Neural cell (in vitro differentiated cells): Measurements from ENCODE around the gene SLC10A7. TPM values are rescaled to one million over a fixed set of nuclear protein-coding genes. Genes with fewer than 3 reads are reported as not detected.

Experiments
- H2AFZ ChIP-seq: fragments of 200-600, 300-800 bp; sonication (generic), shearing (Covaris generic); 2 replicates; pipeline ENCODE4 v1.6.0; 2014; ENCODE audit warnings: low read depth, mild to moderate bottlenecking, antibody characterized with exemption, low read length, moderate library complexity
- H3F3A ChIP-seq: fragments of 200-600 bp; shearing (Covaris generic); 2 replicates; pipeline ENCODE4 v1.6.1; 2016; ENCODE audit warnings: mild to moderate bottlenecking, moderate library complexity, mixed read lengths, antibody characterized with exemption, low read length; ENCODE audit not compliant: insufficient read depth, poor library complexity, severe bottlenecking
- H3K27ac ChIP-seq: fragments of 200-600, 300-800 bp; sonication (generic), shearing (Covaris generic); 2 replicates; pipeline ENCODE4 v1.5.1; 2014; ENCODE audit warnings: mild to moderate bottlenecking, low read length, moderate library complexity
- H3K27me3 ChIP-seq: fragments of 300-800, 200-600 bp; sonication (generic), shearing (Covaris generic); 2 replicates; pipeline ENCODE4 v1.6.0; 2014; ENCODE audit warnings: mild to moderate bottlenecking, low read depth, low read length, moderate library complexity; ENCODE audit not compliant: insufficient read depth
- H3K36me3 ChIP-seq: fragments of 300-800, 200-600 bp; sonication (generic), shearing (Covaris generic); 2 replicates; pipeline ENCODE4 v1.5.1; 2014; ENCODE audit warnings: mild to moderate bottlenecking, antibody characterized with exemption, low read length, moderate library complexity; ENCODE audit not compliant: insufficient read depth
- H3K4me2 ChIP-seq: fragments of 300-800, 200-600 bp; sonication (generic), shearing (Covaris generic); 2 replicates; pipeline ENCODE4 v1.6.0; 2014; ENCODE audit warnings: mild to moderate bottlenecking, low read length
- H3K4me3 ChIP-seq: fragments of 300-800, 200-600 bp; sonication (generic), shearing (Covaris generic); 2 replicates; pipeline ENCODE4 v1.5.1; 2014; ENCODE audit warnings: mild to moderate bottlenecking, low read length, moderate library complexity
- H3K79me2 ChIP-seq: fragments of 200-600 bp; shearing (Covaris generic); replicated peaks from 2 replicates; pipeline ENCODE4 v1.6.0; 2014; ENCODE audit warnings: mild to moderate bottlenecking, low read length, moderate library complexity; ENCODE audit not compliant: insufficient read depth
- H3K9ac ChIP-seq: fragments of 300-800, 200-600 bp; sonication (generic), shearing (Covaris generic); 2 replicates; pipeline ENCODE4 v1.6.1; 2016; ENCODE audit warnings: mild to moderate bottlenecking, low read length, mixed read lengths
- H3K9me2 ChIP-seq: fragments of 200-600 bp; shearing (Covaris generic); 2 replicates; pipeline ENCODE4 v1.6.1; 2016; ENCODE audit warnings: mild to moderate bottlenecking, low read length, mixed read lengths; ENCODE audit not compliant: insufficient read depth
- H3K9me3 ChIP-seq: fragments of 200-600, 300-800 bp; sonication (generic), shearing (Covaris generic); 2 replicates; pipeline ENCODE4 v1.6.1; 2016; ENCODE audit warnings: mild to moderate bottlenecking, mixed run types, low read length, moderate library complexity, mixed read lengths
- H4K20me1 ChIP-seq: fragments of 200-600 bp; shearing (Covaris generic); 2 replicates; pipeline ENCODE4 v1.6.1; 2016; ENCODE audit warnings: mild to moderate bottlenecking, mixed run types; ENCODE audit not compliant: insufficient read depth
- CTCF ChIP-seq: fragments of 450-650 bp; IDR thresholded peaks from 2 replicates; pipeline ENCODE4 v1.5.1; 2014; ENCODE audit warnings: antibody characterized with exemption, mild to moderate bottlenecking, moderate library complexity; ENCODE audit not compliant: poor library complexity, severe bottlenecking
- EP300 ChIP-seq: fragments of 450-650 bp; conservative IDR thresholded peaks from 2 replicates; pipeline ENCODE4 v1.6.1; 2014; ENCODE audit warnings: antibody characterized with exemption, mild to moderate bottlenecking, moderate library complexity; ENCODE audit not compliant: poor library complexity, severe bottlenecking
- EZH2 ChIP-seq: fragments of 200-600, 300-800 bp; shearing (Covaris generic), sonication (generic); IDR thresholded peaks from 2 replicates; pipeline ENCODE4 v1.6.1; 2014; ENCODE audit warnings: antibody characterized with exemption, low read length, borderline replicate concordance, mild to moderate bottlenecking; ENCODE audit not compliant: insufficient read depth, poor library complexity, severe bottlenecking
- MXI1 ChIP-seq: fragments of 450-650 bp; conservative IDR thresholded peaks from 2 replicates; pipeline ENCODE4 v1.6.1; 2014; ENCODE audit warnings: antibody characterized with exemption, mild to moderate bottlenecking; ENCODE audit not compliant: poor library complexity, severe bottlenecking
- POLR2AphosphoS5 ChIP-seq: IDR thresholded peaks from 2 replicates; pipeline ENCODE4 v1.6.1; 2012
- RAD21 ChIP-seq: fragments of 450-650 bp; conservative IDR thresholded peaks from 2 replicates; pipeline ENCODE4 v1.6.1; 2014; ENCODE audit warnings: antibody characterized with exemption, mild to moderate bottlenecking, moderate library complexity
- REST ChIP-seq: IDR thresholded peaks from 2 replicates; pipeline ENCODE4 v1.6.1; 2012; ENCODE audit warnings: borderline replicate concordance
- SMC3 ChIP-seq: fragments of 450-650 bp; conservative IDR thresholded peaks from 2 replicates; pipeline ENCODE4 v1.6.1; 2014; ENCODE audit warnings: antibody characterized with exemption, mild to moderate bottlenecking, moderate library complexity; ENCODE audit not compliant: poor library complexity
- TAF1 ChIP-seq: IDR thresholded peaks from 2 replicates; pipeline ENCODE4 v1.6.1; 2012; ENCODE audit warnings: low read depth
- polyA plus RNA-seq: library from polyadenylated mRNA; depleted of rRNA; stranded (reverse); fragments of >200 nt; gene quantifications from 2 replicates; pipeline ENCODE4 v1.2.3, GENCODE V29; 2014

Gene SLC10A7
- polyA plus RNA-seq, 1 donor from 2014 or later = 5.5 TPM

DNA sequence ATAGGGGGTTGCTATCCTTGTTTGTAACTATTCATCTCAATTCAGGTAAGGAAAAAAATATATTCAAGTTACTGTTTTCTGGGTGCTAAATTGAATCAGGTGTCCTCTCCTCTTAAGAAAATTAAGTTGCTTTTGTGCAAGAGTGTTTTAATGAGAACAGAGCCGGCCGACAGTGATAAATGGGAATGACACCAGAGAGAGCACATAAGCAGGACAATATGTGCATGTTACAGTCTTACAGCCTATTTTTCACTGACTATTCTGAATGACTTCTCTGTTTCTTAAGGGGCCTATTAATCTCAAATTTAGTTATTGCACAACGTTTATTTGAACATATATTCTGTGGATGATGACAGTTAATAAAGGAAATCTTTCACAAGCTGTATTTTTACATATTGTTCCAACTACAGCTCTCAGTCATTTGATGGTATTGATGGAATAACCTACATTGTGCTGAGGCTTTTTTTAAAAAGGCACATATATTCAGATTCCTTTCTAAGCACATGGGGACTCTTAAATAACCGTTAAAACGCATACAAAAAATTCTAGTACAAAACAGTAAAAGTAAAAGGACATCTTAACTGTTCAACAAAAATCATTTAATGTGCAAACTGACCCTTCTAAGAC, 68.4 kb downstream of the SLC10A7 start:
- Histone ChIP-seq H3K9ac (no peak overlapping the region), H3K4me2 (no peak overlapping the region), H3K27me3 (no peaks in the 10 kb centered on the region), H3K9me2 (no peaks in the 10 kb centered on the region), H3K9me3 (no peaks in the 10 kb centered on the region), H2AFZ (no peak overlapping the region), H3K79me2 (peaks cover 2% of the 10 kb centered on the region), H3K27ac (no peak overlapping the region), H3K4me3 (no peak overlapping the region), H3F3A (no peaks in the 10 kb centered on the region), H4K20me1 (no peaks in the 10 kb centered on the region), H3K36me3 (no peaks in the 10 kb centered on the region)
- no peak for TF ChIP-seq POLR2AphosphoS5

DNA sequence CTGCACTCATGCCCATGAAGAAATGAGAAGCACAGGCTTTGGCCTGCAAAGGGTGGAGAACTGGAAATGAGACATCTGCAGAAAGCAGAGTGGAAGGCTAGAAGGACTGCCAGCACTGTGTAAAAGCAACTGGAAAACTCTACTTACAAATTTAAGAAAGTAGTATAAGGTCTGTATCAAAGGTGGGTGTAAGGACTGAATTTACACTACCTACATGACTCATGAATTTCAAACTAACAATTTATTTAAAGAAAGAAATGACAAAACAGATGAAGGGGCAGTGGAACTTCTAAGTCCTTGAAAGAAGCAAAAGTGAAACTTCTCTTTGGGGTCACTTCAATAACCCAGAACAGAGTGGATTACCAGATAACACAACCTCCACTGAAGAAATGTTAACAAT, 71.2 kb downstream of the SLC10A7 start:
- H3K4me3 ChIP-seq = no peak overlapping the region
- H3K27ac ChIP-seq = no peak overlapping the region
- no peak overlapping the region for H3K9ac ChIP-seq
- no peak overlapping the region for H3K4me2 ChIP-seq
- H4K20me1 ChIP-seq = no peaks in the 10 kb centered on the region
- H3K9me3 ChIP-seq = no peaks in the 10 kb centered on the region
- TF ChIP-seq CTCF = no peak
- TF ChIP-seq EP300 = no peak
- TF ChIP-seq RAD21 = no peak
- TF ChIP-seq EZH2 = no peak
- TF ChIP-seq POLR2AphosphoS5 = no peak
- TF ChIP-seq TAF1 = no peak
- no peak for TF ChIP-seq SMC3
- no peak for TF ChIP-seq MXI1
- TF ChIP-seq REST = no peak
- H3K9me2 ChIP-seq = no peaks in the 10 kb centered on the region
- H3F3A ChIP-seq = no peaks in the 10 kb centered on the region
- no peaks in the 10 kb centered on the region for H3K27me3 ChIP-seq
- no peak overlapping the region for H2AFZ ChIP-seq
- no peaks in the 10 kb centered on the region for H3K36me3 ChIP-seq
- peaks cover 2% of the 10 kb centered on the region for H3K79me2 ChIP-seq

DNA sequence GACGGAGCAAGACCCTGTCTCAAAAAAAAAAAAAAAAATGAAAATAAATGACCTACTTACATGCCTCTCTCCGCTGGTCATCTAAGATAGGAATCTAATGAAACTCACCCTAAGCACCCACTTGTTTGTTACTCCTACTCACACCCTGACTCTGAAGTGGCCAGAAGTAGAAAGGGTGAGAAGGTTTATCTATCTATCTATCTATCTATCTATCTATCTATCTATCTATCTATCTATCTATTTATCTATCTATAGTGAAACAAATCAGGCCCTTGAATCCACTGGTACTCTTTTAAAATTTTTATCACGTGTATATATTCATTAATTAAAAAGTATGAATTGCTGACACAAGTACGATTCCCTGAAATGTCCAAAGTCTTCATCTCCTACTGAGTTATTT, 75.2 kb downstream of the SLC10A7 start:
- Histone ChIP-seq H4K20me1 (no peaks in the 10 kb centered on the region), H3K4me2 (no peak overlapping the region), H3K36me3 (no peaks in the 10 kb centered on the region), H3K27me3 (no peaks in the 10 kb centered on the region), H3F3A (no peaks in the 10 kb centered on the region), H3K9ac (no peak overlapping the region), H2AFZ (no peak overlapping the region), H3K27ac (no peak overlapping the region), H3K9me3 (no peaks in the 10 kb centered on the region), H3K79me2 (no peaks in the 10 kb centered on the region), H3K4me3 (no peak overlapping the region), H3K9me2 (no peaks in the 10 kb centered on the region)
- TF ChIP-seq TAF1 = no peak
- TF ChIP-seq EZH2 = no peak
- no peak for TF ChIP-seq MXI1
- no peak for TF ChIP-seq CTCF
- no peak for TF ChIP-seq SMC3
- no peak for TF ChIP-seq EP300
- no peak for TF ChIP-seq POLR2AphosphoS5
- no peak for TF ChIP-seq RAD21
- no peak for TF ChIP-seq REST
